Naive B cell (primary cell): ENCODE results near the gene DYNLRB1. TPM values are rescaled to one million over a fixed set of nuclear protein-coding genes. Genes with fewer than 3 reads are reported as not detected.

ENCODE experiments used
- ATAC-seq, 2 donors: fragments of 150-1000 bp; cut with Tn5 transposase; 2 replicates each; pipeline ENCODE4 v1.10.0; 2021; ENCODE audit warnings: low read depth in 2 of 2, mild to moderate bottlenecking in 2 of 2, moderate library complexity in 2 of 2
- DNase-seq: peaks from one replicate; pipeline ENCODE4 v3.0.0; 2022
- H3K27ac Mint-ChIP-seq, 6 donors: one replicate each; pipeline ENCODE4 v1.8.0; 2020 to 2022; ENCODE audit warnings: mild to moderate bottlenecking in 6 of 6, mixed read lengths in 6 of 6, moderate library complexity in 5 of 6, inconsistent platforms in 2 of 6
- H3K27me3 Mint-ChIP-seq, 3 donors: one replicate each; pipeline ENCODE4 v1.8.0; 2021 to 2022; ENCODE audit warnings: mixed read lengths in 3 of 3, mild to moderate bottlenecking in 1 of 3
- H3K36me3 Mint-ChIP-seq, 2 donors: one replicate each; pipeline ENCODE4 v1.8.0; 2020 to 2022; ENCODE audit warnings: mixed read lengths in 2 of 2, inconsistent platforms in 1 of 2, mild to moderate bottlenecking in 1 of 2
- H3K4me1 Mint-ChIP-seq, 3 donors: one replicate each; pipeline ENCODE4 v1.8.0; 2020 to 2022; ENCODE audit warnings: mixed read lengths in 3 of 3, inconsistent platforms in 1 of 3, mild to moderate bottlenecking in 1 of 3, moderate library complexity in 1 of 3
- H3K4me3 Mint-ChIP-seq, 8 donors: one replicate each; pipeline ENCODE4 v1.8.0; 2020 to 2022; ENCODE audit warnings: mild to moderate bottlenecking in 8 of 8, mixed read lengths in 8 of 8, moderate library complexity in 8 of 8, inconsistent platforms in 2 of 8
- H3K9me3 Mint-ChIP-seq, 7 donors: one replicate each; pipeline ENCODE4 v1.8.0; 2020 to 2022; ENCODE audit warnings: mixed read lengths in 7 of 7, mild to moderate bottlenecking in 5 of 7, inconsistent platforms in 2 of 7, moderate library complexity in 1 of 7
- polyA plus RNA-seq, 6 donors: library from polyadenylated mRNA; unstranded; fragments of 300-500 nt; fragmentation: Illumina TruSeq; gene quantifications; one replicate each; pipeline ENCODE4 v1.2.3, GENCODE V29; 2021; ENCODE audit warnings: low read depth in 6 of 6

DYNLRB1 gene
- polyA plus RNA-seq, 6 donors from 2014 or later: 216 to 265 (median 253) TPM

GRCh38 chr20:34531608-34532265 lies 15.5 kb downstream of the DYNLRB1 start:
- ATAC-seq: no peak
- Mint-ChIP-seq H3K27me3 (no peaks in the 10 kb centered on the region), H3K27ac (peak overlapping the region in 1 of 6 donors; percentile 48)

DNA sequence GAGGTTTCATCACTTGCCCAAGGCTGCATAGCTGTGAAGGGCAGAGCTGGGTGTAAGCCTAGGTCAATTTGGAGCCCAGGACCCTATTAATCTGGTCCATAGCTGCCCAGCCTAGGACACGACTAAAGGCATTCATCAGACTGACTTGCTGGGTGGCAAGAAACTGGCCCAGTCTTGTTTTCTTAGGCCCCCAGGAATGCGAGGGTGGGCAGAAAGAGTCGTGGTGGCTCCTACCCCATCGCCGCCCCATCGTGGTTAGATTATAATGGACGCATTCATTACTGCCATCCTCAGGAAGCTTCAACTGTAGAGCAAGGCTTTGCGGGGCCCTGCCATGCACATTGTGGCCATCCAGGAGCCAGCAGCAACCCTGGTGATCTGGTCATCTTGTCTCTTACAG lies 16.1 kb downstream of the DYNLRB1 start:
- Mint-ChIP-seq H3K27me3 (no peaks in the 10 kb centered on the region), H3K36me3 (peaks cover 4 to 7% of the 10 kb centered on the region in 2 donors), H3K4me3 (no peak overlapping the region), H3K9me3 (no peaks in the 10 kb centered on the region), H3K27ac (no peak overlapping the region), H3K4me1 (peaks cover 5 to 20% (median 13%) of the 10 kb centered on the region in 3 donors)
- ATAC-seq (no peak), DNase-seq (no peak)

More at GRCh38 chr20:34531608-34532265, 15.5 kb downstream of the DYNLRB1 start:
- peaks cover 5 to 20% (median 13%) of the 10 kb centered on the region in 3 donors for H3K4me1 Mint-ChIP-seq
- no peak overlapping the region for H3K4me3 Mint-ChIP-seq
- no peaks in the 10 kb centered on the region for H3K9me3 Mint-ChIP-seq
- DNase-seq: no peak
- peaks cover 6 to 7% of the 10 kb centered on the region in 2 donors for H3K36me3 Mint-ChIP-seq

GRCh38 chr20:34532756-34533155 lies 16.5 kb downstream of the DYNLRB1 start:
- no peak for DNase-seq
- no peak overlapping the region for H3K27ac Mint-ChIP-seq
- ATAC-seq: no peak
- peaks cover 4 to 7% of the 10 kb centered on the region in 2 donors for H3K36me3 Mint-ChIP-seq
- no peaks in the 10 kb centered on the region for H3K27me3 Mint-ChIP-seq
- H3K4me3 Mint-ChIP-seq: no peak overlapping the region
- H3K4me1 Mint-ChIP-seq: peaks cover 5 to 20% (median 14%) of the 10 kb centered on the region in 3 donors
- H3K9me3 Mint-ChIP-seq: no peaks in the 10 kb centered on the region

DNA sequence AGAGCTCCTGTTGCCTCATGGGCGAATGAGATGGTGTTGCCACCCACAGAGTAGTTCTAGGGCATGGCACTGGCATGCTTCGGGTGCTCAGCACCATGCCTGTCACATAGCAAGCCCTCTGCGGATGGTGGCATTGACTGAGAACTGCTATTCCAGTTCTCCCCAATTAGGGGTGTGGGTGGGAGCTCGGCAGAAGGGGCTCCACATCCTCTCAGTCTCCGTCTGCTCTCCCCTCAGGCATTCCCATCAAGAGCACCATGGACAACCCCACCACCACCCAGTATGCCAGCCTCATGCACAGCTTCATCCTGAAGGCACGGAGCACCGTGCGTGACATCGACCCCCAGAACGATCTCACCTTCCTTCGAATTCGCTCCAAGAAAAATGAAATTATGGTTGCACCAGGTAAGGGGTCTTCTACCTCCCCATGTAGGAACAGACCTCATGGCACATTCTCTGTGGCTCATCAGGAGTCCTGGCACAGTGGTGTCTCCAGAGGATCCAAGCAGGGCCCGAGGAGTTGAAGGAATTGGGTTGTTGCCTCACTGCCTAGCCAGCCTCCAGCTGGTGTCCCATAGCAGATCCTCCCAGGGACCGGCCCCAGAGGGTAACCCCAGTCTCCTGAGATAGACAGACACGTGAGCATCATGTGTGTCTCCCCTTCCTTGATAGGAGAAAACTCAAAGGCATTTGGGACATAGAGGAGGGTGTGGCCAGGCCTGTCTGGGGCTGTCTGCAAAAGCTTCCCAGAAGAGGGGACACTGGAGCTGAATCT lies 18.4 kb downstream of the DYNLRB1 start:
- ATAC-seq: no peak
- peaks cover 5 to 20% (median 9%) of the 10 kb centered on the region in 3 donors for H3K4me1 Mint-ChIP-seq
- no peak for DNase-seq
- peaks cover 4 to 7% of the 10 kb centered on the region in 2 donors for H3K36me3 Mint-ChIP-seq
- no peaks in the 10 kb centered on the region for H3K9me3 Mint-ChIP-seq
- H3K27ac Mint-ChIP-seq: peak overlapping the region in 3 of 6 donors; percentile 18 to 83 (median 65)
- H3K4me3 Mint-ChIP-seq: no peak overlapping the region
- no peaks in the 10 kb centered on the region for H3K27me3 Mint-ChIP-seq

- Mint-ChIP-seq H3K4me1 (peaks cover 5 to 18% (median 9%) of the 10 kb centered on the region in 3 donors), H3K36me3 (peaks cover 5 to 9% of the 10 kb centered on the region in 2 donors), H3K9me3 (no peaks in the 10 kb centered on the region), H3K4me3 (no peak overlapping the region), H3K27me3 (no peaks in the 10 kb centered on the region), H3K27ac (no peak overlapping the region)
- no peak for ATAC-seq
- DNase-seq: no peak
These were observed 19.1 kb downstream of the DYNLRB1 start for GRCh38 chr20:34535301-34535840.

GRCh38 chr20:34535857-34536256 lies 19.6 kb downstream of the DYNLRB1 start:
- Mint-ChIP-seq H3K4me3 (no peak overlapping the region), H3K27ac (peak overlapping the region in 2 of 6 donors; percentile 12 to 70), H3K9me3 (no peaks in the 10 kb centered on the region), H3K36me3 (peaks cover 10 to 14% of the 10 kb centered on the region in 2 donors), H3K27me3 (no peaks in the 10 kb centered on the region), H3K4me1 (peaks cover 5 to 13% (median 5%) of the 10 kb centered on the region in 3 donors)
- DNase-seq (no peak), ATAC-seq (no peak)

- Mint-ChIP-seq H3K27ac (peak overlapping the region in 3 of 6 donors; percentile 16 to 52 (median 29)), H3K27me3 (no peaks in the 10 kb centered on the region), H3K4me1 (peaks cover 0 to 5% (median 1%) of the 10 kb centered on the region in 3 donors), H3K9me3 (no peaks in the 10 kb centered on the region), H3K36me3 (peaks cover 14 to 16% of the 10 kb centered on the region in 2 donors), H3K4me3 (no peak overlapping the region)
- DNase-seq (no peak), ATAC-seq (peak; percentile 33 to 46)
These were observed 20.7 kb downstream of the DYNLRB1 start for GRCh38 chr20:34536798-34537394.

GRCh38 chr20:34537651-34538050 lies 21.4 kb downstream of the DYNLRB1 start:
- Mint-ChIP-seq H3K4me1 (peaks cover 0 to 5% (median 1%) of the 10 kb centered on the region in 3 donors), H3K36me3 (peaks cover 14 to 16% of the 10 kb centered on the region in 2 donors)

DNA sequence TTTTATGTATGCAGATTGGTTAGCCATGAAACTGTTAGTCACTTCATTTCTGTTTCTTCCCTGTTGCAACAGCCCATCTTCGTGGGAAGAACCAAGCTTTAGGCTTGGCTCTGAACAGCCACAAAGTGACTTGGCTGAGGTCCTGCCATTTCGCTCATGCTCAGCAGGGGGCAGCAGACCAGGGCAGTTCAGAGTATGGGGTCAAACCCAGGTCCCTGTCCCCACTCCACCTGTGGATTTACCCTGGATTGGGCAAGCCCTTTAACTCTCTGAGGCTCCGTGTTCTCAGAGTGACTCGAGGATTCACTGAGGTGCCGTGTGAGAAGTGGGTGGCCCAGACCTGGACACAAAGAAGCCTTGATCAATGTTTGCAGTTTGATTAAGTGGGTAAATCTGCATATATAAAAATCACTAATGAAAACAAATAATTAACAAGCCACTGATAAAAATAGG lies 22.5 kb downstream of the DYNLRB1 start:
- peak overlapping the region in 3 of 6 donors; percentile 15 to 78 (median 51) for H3K27ac Mint-ChIP-seq
- no peaks in the 10 kb centered on the region for H3K27me3 Mint-ChIP-seq
- DNase-seq: peak; percentile 42
- H3K36me3 Mint-ChIP-seq: peaks cover 14 to 16% of the 10 kb centered on the region in 2 donors
- no peak overlapping the region for H3K4me3 Mint-ChIP-seq
- ATAC-seq: peak in 1 of 2 donors; percentile 61
- peaks cover 0 to 5% (median 1%) of the 10 kb centered on the region in 3 donors for H3K4me1 Mint-ChIP-seq
- no peaks in the 10 kb centered on the region for H3K9me3 Mint-ChIP-seq

More at GRCh38 chr20:34537651-34538050, 21.4 kb downstream of the DYNLRB1 start:
- no peaks in the 10 kb centered on the region for H3K27me3 Mint-ChIP-seq
- H3K4me3 Mint-ChIP-seq: no peak overlapping the region
- no peaks in the 10 kb centered on the region for H3K9me3 Mint-ChIP-seq
- DNase-seq: no peak
- no peak for ATAC-seq
- H3K27ac Mint-ChIP-seq: no peak overlapping the region

DNA sequence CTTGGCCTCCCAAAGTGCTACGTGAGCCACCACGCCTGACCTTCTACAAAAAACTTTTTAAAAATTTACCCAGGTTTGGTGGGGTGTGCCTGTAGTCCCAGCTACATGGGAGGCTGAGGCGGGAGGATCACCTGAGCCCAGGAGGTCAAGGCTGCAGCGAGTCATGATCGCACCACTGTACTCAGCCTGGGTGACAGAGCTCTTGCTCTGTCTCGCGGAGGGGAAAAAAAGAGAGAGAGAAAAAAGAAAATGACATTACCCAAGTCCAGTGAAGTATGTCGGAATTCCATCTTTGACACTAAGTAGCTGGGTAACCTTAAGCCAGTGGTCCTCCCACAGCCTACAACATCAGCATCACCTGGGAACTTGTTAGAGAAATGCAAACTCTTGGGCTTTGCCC lies 23.5 kb downstream of the DYNLRB1 start:
- Mint-ChIP-seq H3K9me3 (no peaks in the 10 kb centered on the region), H3K27ac (no peak overlapping the region), H3K4me3 (no peak overlapping the region), H3K4me1 (peaks cover 7 to 9% (median 8%) of the 10 kb centered on the region in 3 donors), H3K27me3 (no peaks in the 10 kb centered on the region), H3K36me3 (peaks cover 16% of the 10 kb centered on the region in 2 donors)
- DNase-seq: no peak
- ATAC-seq: no peak

DNA sequence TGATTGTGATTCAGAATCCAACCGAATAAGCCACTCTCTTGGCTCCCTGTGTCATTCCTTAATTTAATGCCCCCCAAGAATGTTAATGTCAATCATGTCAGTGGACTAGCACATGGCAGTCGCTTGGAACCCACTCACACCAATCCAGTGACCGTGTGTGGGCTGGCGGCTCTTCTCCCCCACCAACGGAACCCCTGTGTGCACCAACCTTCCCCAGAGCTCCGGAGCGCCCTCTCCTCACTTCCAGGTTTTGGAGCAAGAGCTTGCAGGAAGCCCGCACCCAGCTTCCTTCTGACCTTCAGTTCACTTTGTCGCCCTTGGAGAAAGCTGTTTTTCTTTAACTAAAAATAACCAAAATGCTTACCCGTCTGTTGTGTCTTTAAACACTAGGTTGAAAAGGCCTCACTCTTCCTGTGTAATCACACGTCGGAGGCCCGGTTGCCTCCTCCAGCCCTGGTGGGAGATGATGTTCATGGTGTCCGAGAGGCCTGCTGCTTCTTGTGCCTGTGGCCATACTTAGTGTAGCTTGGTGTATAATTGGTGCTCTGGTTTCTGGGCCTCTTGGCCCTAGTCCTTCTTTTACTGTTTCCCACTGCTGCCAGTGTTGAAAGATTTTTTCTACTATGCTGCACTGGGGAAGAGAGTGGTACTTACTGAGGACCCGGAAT lies 24.5 kb downstream of the DYNLRB1 start:
- ATAC-seq: no peak

GRCh38 chr20:34541264-34541901 lies 25.2 kb downstream of the DYNLRB1 start:
- Mint-ChIP-seq H3K27me3 (peaks cover 0 to 7% (median 6%) of the 10 kb centered on the region in 3 donors), H3K4me3 (no peak overlapping the region)

More for the DNA sequence above, 24.5 kb downstream of the DYNLRB1 start:
- DNase-seq: no peak
- Mint-ChIP-seq H3K27me3 (peaks cover 0 to 5% (median 4%) of the 10 kb centered on the region in 3 donors), H3K36me3 (peaks cover 10 to 14% of the 10 kb centered on the region in 2 donors), H3K4me1 (peaks cover 8 to 9% (median 9%) of the 10 kb centered on the region in 3 donors), H3K9me3 (no peaks in the 10 kb centered on the region), H3K27ac (peak overlapping the region in 3 of 6 donors; percentile 38 to 57 (median 45)), H3K4me3 (no peak overlapping the region)

More at GRCh38 chr20:34541264-34541901, 25.2 kb downstream of the DYNLRB1 start:
- ATAC-seq (no peak), DNase-seq (no peak)
- Mint-ChIP-seq H3K36me3 (peaks cover 8 to 14% of the 10 kb centered on the region in 2 donors), H3K4me1 (peaks cover 8 to 9% (median 9%) of the 10 kb centered on the region in 3 donors), H3K27ac (peak overlapping the region in 2 of 6 donors; percentile 45 to 81), H3K9me3 (no peaks in the 10 kb centered on the region)
